Transverse colon (tissue), 4 donors: ENCODE results near the gene PSORS1C2. TPM values are rescaled to one million over a fixed set of nuclear protein-coding genes. Genes with fewer than 3 reads are reported as not detected.

Experiments
- DNase-seq: peaks from one replicate; pipeline ENCODE4 v3.0.0-alpha.2; 2019
- H3K27ac ChIP-seq, 4 donors: fragments of 200-600 bp; sonication (generic); 2 replicates each; pipeline ENCODE4 v1.5.1; 2016 to 2018; ENCODE audit warnings: inconsistent platforms in 4 of 4
- H3K27me3 ChIP-seq: fragments of 200-600 bp; sonication (generic); 2 replicates; pipeline ENCODE4 v1.5.1; 2017; ENCODE audit warnings: inconsistent platforms
- H3K36me3 ChIP-seq, 4 donors: fragments of 200-600 bp; sonication (generic); 2 replicates each; pipeline ENCODE4 v1.5.1; 2017 to 2019; ENCODE audit warnings: inconsistent platforms in 4 of 4
- H3K4me1 ChIP-seq, 4 donors: fragments of 200-600 bp; sonication (generic); 2 replicates each; pipeline ENCODE4 v1.5.1; 2017 to 2020; ENCODE audit warnings: inconsistent platforms in 4 of 4
- H3K4me3 ChIP-seq, 4 donors: fragments of 200-600 bp; sonication (generic); 1 replicate in 1 of 4; 2 replicates in 3 of 4; pipeline versions ENCODE4 v1.5.1 to v1.6.1; 2017 to 2019; ENCODE audit warnings: inconsistent platforms in 4 of 4
- H3K9me3 ChIP-seq, 2 donors: fragments of 200-600 bp; sonication (generic); 2 replicates each; pipeline ENCODE4 v1.5.1; 2017 to 2019; ENCODE audit warnings: inconsistent platforms in 2 of 2
- EP300 ChIP-seq: sonication (generic); formaldehyde crosslinking; IDR thresholded peaks from one replicate; pipeline ENCODE4 v1.6.1; 2017; ENCODE audit warnings: antibody characterized with exemption, low read depth
- POLR2A ChIP-seq: fragments of 450-650 bp; IDR thresholded peaks from one replicate; pipeline ENCODE4 v1.6.1; 2016; ENCODE audit warnings: antibody characterized with exemption, mild to moderate bottlenecking, moderate library complexity
- POLR2AphosphoS5 ChIP-seq, 3 donors: sonication (generic); formaldehyde crosslinking; IDR thresholded peaks; one replicate each; pipeline ENCODE4 v1.6.1; 2016; ENCODE audit warnings: antibody characterized with exemption in 3 of 3
- WGBS, 2 donors: methylation state at CpG; one replicate each; pipeline ENCODE4 v1.1.5; 2018; ENCODE audit warnings: low coverage in 1 of 2; 5-methylcytosine and 5-hydroxymethylcytosine counted together
- in situ Hi-C, 4 donors: fragments of 200-750 bp; cut with MboI; loops; one replicate each; pipeline versions ENCODE4 v1.15.0 to v1.15.1; 2017; ENCODE audit warnings: low sequenced_read_pairs in 3 of 4, low pct_ligation_motif_present in 1 of 4, low pct_unique_long_range_greater_than_20kb in 1 of 4
- intact Hi-C: fragments of 100-400 bp; cut with DNase I; formaldehyde crosslinking; loops from one replicate; pipeline ENCODE4 v1.15.1; 2023; ENCODE audit warnings: low total_unique reads
- total RNA-seq, 4 donors: library from RNA; depleted of rRNA; stranded (reverse); fragments of >200 nt; gene quantifications; one replicate each; pipeline ENCODE4 v1.1.0, GENCODE V29; 2016
- TF ChIP-seq, protein P1 (sequence below), 5 experiments: fragments of 200-600 bp in 3 of 5; fragments of 450-650 bp in 2 of 5; sonication (generic) in 3 of 5; IDR thresholded peaks; 1 replicate in 2 of 5; 2 replicates in 3 of 5; pipeline ENCODE4 v1.5.1; 2016 to 2017; ENCODE audit warnings: antibody characterized with exemption in 5 of 5, inconsistent platforms in 3 of 5, mild to moderate bottlenecking in 2 of 5, moderate library complexity in 1 of 5

Gene PSORS1C2
- total RNA-seq, 4 donors from 2014 or later: not detected

GRCh38 chr6:31158863-31159855, 20.3 kb upstream of the PSORS1C2 start:
- Histone ChIP-seq H3K27me3 (no peaks in the 10 kb centered on the region), H3K4me3 (peak overlapping the region; percentile 56 to 71 (median 63)), H3K27ac (peak overlapping the region; percentile 75 to 90 (median 86)), H3K36me3 (no peaks in the 10 kb centered on the region), H3K4me1 (peaks cover 11 to 20% (median 19%) of the 10 kb centered on the region in 4 donors), H3K9me3 (no peaks in the 10 kb centered on the region)
- intact Hi-C loops (no loop called here), in situ Hi-C loops (no loop called here)
- no peak for DNase-seq
- TF ChIP-seq POLR2AphosphoS5 (IDR thresholded peaks at IDR 0.05) (no peak), POLR2A (no peak), EP300 (no peak)
- TF ChIP-seq, protein P1, sequence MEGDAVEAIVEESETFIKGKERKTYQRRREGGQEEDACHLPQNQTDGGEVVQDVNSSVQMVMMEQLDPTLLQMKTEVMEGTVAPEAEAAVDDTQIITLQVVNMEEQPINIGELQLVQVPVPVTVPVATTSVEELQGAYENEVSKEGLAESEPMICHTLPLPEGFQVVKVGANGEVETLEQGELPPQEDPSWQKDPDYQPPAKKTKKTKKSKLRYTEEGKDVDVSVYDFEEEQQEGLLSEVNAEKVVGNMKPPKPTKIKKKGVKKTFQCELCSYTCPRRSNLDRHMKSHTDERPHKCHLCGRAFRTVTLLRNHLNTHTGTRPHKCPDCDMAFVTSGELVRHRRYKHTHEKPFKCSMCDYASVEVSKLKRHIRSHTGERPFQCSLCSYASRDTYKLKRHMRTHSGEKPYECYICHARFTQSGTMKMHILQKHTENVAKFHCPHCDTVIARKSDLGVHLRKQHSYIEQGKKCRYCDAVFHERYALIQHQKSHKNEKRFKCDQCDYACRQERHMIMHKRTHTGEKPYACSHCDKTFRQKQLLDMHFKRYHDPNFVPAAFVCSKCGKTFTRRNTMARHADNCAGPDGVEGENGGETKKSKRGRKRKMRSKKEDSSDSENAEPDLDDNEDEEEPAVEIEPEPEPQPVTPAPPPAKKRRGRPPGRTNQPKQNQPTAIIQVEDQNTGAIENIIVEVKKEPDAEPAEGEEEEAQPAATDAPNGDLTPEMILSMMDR (IDR thresholded peaks at IDR 0.05): no peak
- 0 to 14% methylated on average over 4 to 35 of the region's 35 CpGs for WGBS, 2 donors

GRCh38 chr6:31158140-31158862, 19.4 kb upstream of the PSORS1C2 start, which contains the start of gene TCF19:
Gene TCF19, plus strand, starts transcription at chr6:31158589. Its CDS starts 881 bp downstream, at chr6:31159470.
- H3K4me1 ChIP-seq: peaks cover 11 to 20% (median 19%) of the 10 kb centered on the region in 4 donors
- in situ Hi-C loops: no loop called here
- H3K36me3 ChIP-seq: no peaks in the 10 kb centered on the region
- H3K27me3 ChIP-seq: no peaks in the 10 kb centered on the region
- peak within 1 kb of the TSS; percentile 80 to 90 (median 86) for H3K27ac ChIP-seq
- peak within 1 kb of the TSS; percentile 56 to 71 (median 63) for H3K4me3 ChIP-seq
- no peaks in the 10 kb centered on the region for H3K9me3 ChIP-seq
- intact Hi-C loops: no loop called here
- DNase-seq: peak; percentile 99
- WGBS, 2 donors: 0% methylated on average over 54 of the region's 65 CpGs; no CpG with 5 or more reads in 1 of the 2 donors
- TF ChIP-seq, protein P1 (IDR thresholded peaks at IDR 0.05): no peak
- peak; percentile 32 to 53 (median 41) for TF ChIP-seq POLR2AphosphoS5 (IDR thresholded peaks at IDR 0.05)
- TF ChIP-seq POLR2A: peak; percentile 14

DNA sequence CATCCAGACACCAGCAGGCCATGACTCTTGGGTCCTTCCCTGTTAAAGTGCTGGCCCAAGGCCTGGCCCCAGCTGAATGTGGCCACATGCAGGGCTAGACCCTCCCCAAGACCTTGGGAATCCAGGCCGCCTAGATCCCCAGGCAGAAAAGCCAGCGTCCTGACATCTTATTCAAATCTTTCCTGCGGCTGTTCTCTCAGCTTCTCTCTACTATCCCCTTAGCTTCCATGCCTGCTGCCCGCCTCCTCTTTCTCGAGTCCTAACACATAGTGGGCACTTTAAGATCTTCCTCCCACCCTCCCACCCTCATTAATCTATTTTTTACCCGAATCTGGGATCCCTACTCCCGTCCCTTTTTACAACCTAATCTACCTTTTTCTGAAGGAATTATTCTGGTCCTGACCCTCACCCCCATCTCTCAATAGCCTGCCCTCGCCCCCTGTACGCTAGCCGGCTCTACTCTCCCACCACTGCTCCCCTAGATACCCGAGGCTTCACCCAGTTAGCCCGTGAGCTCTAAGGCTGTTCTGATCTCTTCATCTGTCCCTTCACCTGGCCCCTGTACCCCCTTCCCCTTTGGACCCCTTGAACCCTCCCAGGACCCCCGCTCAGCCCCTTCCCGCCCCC, 18.8 kb upstream of the PSORS1C2 start, which contains the start of gene CCHCR1:
Gene CCHCR1 (minus strand): TSS at position 290 of the 627 bp plus-strand sequence. CDS start 202 bp downstream, at position 88.
- intact Hi-C loops: no loop called here
- 0 to 8% methylated on average over 6 to 14 of the region's 14 CpGs for WGBS, 2 donors
- DNase-seq: no peak
- Histone ChIP-seq H3K27ac (peak within 1 kb of the TSS; percentile 80 to 90 (median 86)), H3K9me3 (no peaks in the 10 kb centered on the region), H3K4me3 (peak within 1 kb of the TSS; percentile 56 to 71 (median 63)), H3K36me3 (no peaks in the 10 kb centered on the region), H3K4me1 (peaks cover 11 to 20% (median 19%) of the 10 kb centered on the region in 4 donors), H3K27me3 (no peaks in the 10 kb centered on the region)
- in situ Hi-C loops: no loop called here
- TF ChIP-seq EP300: no peak
- TF ChIP-seq, protein P1 (IDR thresholded peaks at IDR 0.05): no peak
- no peak for TF ChIP-seq POLR2AphosphoS5 (IDR thresholded peaks at IDR 0.05)
- TF ChIP-seq POLR2A: no peak
